Measurements from ENCODE around the gene LRRC46. TPM values are rescaled to one million over a fixed set of nuclear protein-coding genes. Genes with fewer than 3 reads are reported as not detected.

The LRRC46 gene
- total RNA-seq, 1 donor from 2014 or later = 1.1 TPM

- Histone ChIP-seq H3K9me3 (no peaks in the 10 kb centered on the region), H3K4me1 (peaks cover 19% of the 10 kb centered on the region), H3K36me3 (peaks cover 42% of the 10 kb centered on the region), H3K27me3 (no peaks in the 10 kb centered on the region), H3K4me3 (no peak overlapping the region), H3K27ac (peak overlapping the region; percentile 37)
- TF ChIP-seq, protein P1, sequence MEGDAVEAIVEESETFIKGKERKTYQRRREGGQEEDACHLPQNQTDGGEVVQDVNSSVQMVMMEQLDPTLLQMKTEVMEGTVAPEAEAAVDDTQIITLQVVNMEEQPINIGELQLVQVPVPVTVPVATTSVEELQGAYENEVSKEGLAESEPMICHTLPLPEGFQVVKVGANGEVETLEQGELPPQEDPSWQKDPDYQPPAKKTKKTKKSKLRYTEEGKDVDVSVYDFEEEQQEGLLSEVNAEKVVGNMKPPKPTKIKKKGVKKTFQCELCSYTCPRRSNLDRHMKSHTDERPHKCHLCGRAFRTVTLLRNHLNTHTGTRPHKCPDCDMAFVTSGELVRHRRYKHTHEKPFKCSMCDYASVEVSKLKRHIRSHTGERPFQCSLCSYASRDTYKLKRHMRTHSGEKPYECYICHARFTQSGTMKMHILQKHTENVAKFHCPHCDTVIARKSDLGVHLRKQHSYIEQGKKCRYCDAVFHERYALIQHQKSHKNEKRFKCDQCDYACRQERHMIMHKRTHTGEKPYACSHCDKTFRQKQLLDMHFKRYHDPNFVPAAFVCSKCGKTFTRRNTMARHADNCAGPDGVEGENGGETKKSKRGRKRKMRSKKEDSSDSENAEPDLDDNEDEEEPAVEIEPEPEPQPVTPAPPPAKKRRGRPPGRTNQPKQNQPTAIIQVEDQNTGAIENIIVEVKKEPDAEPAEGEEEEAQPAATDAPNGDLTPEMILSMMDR (IDR thresholded peaks at IDR 0.05) = no peak
- no peak for ATAC-seq
- DNase-seq = no peak
- intact Hi-C loops (cut with DNase I) = no loop called here
These were observed 1.6 kb upstream of the LRRC46 start for GRCh38 chr17:47829870-47830269.

DNA sequence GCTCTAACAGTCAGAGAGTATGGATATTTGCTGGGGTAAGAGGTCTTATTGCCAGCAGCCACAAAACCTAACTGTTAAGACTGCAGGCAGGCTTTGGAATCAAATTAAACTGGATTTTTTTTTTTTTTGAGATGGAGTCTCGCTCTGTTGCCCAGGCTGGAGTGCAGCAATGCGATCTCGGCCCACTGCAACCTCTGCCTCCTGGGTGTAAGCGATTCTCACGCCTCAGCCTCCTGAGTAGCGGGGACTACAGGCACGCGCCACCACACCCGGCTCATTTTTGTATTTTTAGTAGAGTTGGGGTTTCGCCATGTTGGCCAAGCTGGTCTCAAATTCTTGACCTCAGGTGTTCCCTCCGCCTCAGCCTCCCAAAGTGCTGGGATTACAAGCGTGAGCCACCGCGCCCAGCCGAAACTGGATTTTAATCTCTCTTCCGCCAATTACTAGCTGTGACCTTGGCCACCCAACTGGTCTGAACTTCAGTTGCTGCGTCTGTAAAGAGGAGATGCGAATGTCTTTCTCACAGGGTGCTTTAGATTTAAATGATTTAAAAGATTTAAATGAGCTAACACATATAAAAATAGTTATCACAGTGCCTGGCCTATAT lies 971 bp upstream of the LRRC46 start:
- Histone ChIP-seq H3K27ac (peak overlapping the region; percentile 81), H3K9me3 (no peaks in the 10 kb centered on the region), H3K4me3 (peak overlapping the region; percentile 77), H3K36me3 (peaks cover 36% of the 10 kb centered on the region), H3K4me1 (peaks cover 23% of the 10 kb centered on the region), H3K27me3 (no peaks in the 10 kb centered on the region)
- intact Hi-C loops (cut with DNase I) = no loop called here
- TF ChIP-seq, protein P1 (IDR thresholded peaks at IDR 0.05) = no peak
- no peak for ATAC-seq
- no peak for DNase-seq

- ATAC-seq (peak; percentile 30), DNase-seq (no peak)
- Histone ChIP-seq H3K27me3 (no peaks in the 10 kb centered on the region), H3K36me3 (peaks cover 29% of the 10 kb centered on the region), H3K9me3 (no peaks in the 10 kb centered on the region), H3K4me1 (peaks cover 23% of the 10 kb centered on the region), H3K4me3 (peak overlapping the region; percentile 77), H3K27ac (peak overlapping the region; percentile 81)
- TF ChIP-seq, protein P1 (IDR thresholded peaks at IDR 0.05) = no peak
- intact Hi-C loops (cut with DNase I) = no loop called here
These were observed 461 bp downstream of the LRRC46 start for GRCh38 chr17:47831934-47832327.

DNA sequence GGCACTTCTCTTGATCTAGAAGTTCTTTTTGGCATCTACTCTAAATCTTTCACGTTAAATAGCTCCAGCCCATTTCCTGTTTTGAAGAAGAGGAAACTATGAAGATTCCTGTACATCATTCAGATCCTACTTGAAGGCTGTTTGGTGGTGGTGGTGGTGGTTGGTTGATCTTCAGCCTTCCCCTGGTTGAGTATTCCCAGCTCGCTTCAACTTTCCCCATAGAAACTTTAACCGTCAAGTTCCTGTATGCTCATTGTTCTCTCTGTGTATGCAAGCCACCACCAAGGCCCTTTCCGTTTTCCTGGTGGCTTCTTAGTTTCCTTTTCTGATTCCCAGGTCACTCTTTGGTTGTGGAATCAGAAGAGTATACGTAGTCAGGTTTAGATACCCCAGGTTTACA lies 3.3 kb downstream of the LRRC46 start:
- Histone ChIP-seq H3K9me3 (no peaks in the 10 kb centered on the region), H3K27me3 (no peaks in the 10 kb centered on the region), H3K4me3 (no peak overlapping the region), H3K27ac (peak overlapping the region; percentile 30), H3K36me3 (peaks cover 22% of the 10 kb centered on the region), H3K4me1 (peaks cover 25% of the 10 kb centered on the region)
- TF ChIP-seq, protein P1 (IDR thresholded peaks at IDR 0.05) = no peak
- ATAC-seq (no peak), DNase-seq (no peak)
- intact Hi-C loops (cut with DNase I) = no loop called here

DNA sequence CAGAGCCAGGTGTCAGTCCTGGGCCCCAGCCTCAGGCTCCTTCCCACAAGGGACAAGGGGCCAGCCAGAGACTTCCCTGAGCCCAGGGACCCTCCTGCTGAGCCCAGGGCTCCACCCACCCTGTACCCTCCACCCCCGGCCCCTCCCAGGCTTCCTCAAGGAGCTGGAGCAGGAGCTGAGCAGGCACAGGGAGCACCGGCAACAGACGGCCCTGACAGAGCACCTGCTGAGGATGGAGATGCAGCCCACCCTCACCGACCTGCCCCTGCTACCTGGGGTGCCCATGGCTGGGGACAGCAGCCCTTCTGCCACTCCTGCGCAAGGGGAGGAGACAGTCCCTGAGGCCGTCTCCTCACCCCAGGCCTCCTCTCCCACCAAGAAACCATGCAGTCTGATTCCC lies 5.1 kb downstream of the LRRC46 start:
- intact Hi-C loops (cut with DNase I) = no loop called here
- no peak for ATAC-seq
- H3K36me3 ChIP-seq = peaks cover 22% of the 10 kb centered on the region
- no peaks in the 10 kb centered on the region for H3K27me3 ChIP-seq
- H3K27ac ChIP-seq = no peak overlapping the region
- H3K4me1 ChIP-seq = peaks cover 28% of the 10 kb centered on the region
- H3K4me3 ChIP-seq = no peak overlapping the region
- H3K9me3 ChIP-seq = no peaks in the 10 kb centered on the region
- DNase-seq = no peak
- TF ChIP-seq, protein P1 (IDR thresholded peaks at IDR 0.05) = no peak
